HG03439 (cell line): ENCODE results near the gene TIE1.

Experiments
- ATAC-seq: cut with Tn5 transposase; IDR thresholded peaks from one replicate; pipeline ENCODE4 v1.9.1; 2021; ENCODE audit warnings: mild to moderate bottlenecking, moderate library complexity; ENCODE audit not compliant: unreplicated experiment

Gene TIE1

DNA sequence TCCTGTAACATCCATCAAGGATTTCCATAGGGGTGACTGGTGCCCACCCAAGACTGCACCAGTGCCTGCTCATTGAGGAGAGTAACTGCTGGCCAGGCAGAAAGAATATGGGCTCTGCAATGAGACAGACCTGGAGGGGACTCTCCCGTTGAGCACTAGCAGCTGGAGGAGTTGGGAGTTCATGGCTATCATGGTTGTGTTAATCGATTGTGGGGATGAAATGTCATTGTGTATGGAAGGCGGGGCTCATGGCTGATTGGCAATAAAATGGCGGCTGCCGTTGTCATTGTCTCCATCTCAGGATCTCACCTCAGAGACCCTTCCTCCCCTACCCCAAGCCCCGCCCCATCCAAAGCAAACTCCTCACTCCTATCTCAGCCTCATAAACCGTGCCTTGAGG lies 27.1 kb upstream of the TIE1 start:
- no peak for ATAC-seq

- ATAC-seq: no peak
These were observed 26.5 kb upstream of the TIE1 start for GRCh38 chr1:43274125-43274803.

GRCh38 chr1:43274804-43275180 lies 26.0 kb upstream of the TIE1 start:
- no peak for ATAC-seq

- ATAC-seq: no peak
These were observed 24.8 kb upstream of the TIE1 start for GRCh38 chr1:43275826-43276620.

DNA sequence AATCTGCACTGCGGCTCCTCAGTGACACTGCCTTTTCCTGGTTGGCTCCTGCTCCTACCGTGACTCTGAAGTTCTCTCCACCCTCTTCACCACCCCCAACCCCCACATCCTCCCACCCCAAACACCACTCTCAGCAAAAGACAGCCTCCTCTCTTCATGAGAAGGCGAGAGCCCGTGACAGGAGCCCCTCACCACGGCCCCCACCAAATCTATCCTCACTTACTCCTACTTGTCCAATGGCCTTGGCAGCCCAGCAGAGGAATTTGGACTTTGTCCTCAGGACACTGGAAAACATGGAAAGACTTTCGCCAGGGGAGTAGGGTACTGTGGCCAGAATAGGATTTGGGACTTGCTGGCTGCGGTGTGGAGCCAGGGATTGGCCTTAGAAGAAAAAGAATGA lies 24.1 kb upstream of the TIE1 start:
- no peak for ATAC-seq

DNA sequence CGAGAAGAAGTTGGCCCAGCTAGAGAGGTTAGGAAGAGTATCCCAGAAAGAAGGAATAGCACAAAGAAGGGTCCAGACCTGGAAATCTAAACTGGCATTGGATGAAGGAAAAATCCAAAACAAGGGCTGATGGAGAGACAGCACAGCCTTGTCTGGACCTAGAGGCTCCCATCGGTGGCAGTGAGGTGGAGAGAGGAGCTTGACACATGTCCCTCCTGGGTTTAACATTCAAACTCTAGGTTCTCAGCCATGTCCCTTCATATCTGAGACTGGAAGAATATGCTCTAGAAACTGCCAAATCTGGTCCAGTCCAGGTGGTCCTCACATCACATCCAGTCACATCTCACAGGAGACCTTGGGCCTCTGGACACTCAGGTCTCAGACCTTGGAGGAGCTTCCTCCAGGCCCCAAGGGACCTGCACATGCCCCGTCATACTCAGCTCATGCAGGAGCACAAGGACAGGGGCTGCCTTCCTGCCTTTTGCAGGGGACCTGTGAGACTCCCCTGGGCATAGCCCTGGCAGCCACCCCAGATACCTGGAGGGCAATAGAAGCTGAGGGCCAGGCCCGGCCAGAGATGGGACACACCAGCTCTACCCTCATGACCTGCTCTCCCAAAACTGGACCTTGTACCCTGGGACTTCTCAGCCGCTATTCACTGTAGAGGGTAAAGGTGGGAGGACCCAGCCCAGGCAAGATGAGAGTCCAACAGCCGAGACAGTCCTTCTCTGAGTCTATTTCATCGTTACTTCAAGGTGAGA lies 23.5 kb upstream of the TIE1 start:
- no peak for ATAC-seq

GRCh38 chr1:43279161-43279560 lies 21.6 kb upstream of the TIE1 start:
- ATAC-seq: no peak

GRCh38 chr1:43279666-43280065 lies 21.1 kb upstream of the TIE1 start:
- ATAC-seq: no peak

- ATAC-seq: no peak
These were observed 20.1 kb upstream of the TIE1 start for GRCh38 chr1:43280692-43281091.

DNA sequence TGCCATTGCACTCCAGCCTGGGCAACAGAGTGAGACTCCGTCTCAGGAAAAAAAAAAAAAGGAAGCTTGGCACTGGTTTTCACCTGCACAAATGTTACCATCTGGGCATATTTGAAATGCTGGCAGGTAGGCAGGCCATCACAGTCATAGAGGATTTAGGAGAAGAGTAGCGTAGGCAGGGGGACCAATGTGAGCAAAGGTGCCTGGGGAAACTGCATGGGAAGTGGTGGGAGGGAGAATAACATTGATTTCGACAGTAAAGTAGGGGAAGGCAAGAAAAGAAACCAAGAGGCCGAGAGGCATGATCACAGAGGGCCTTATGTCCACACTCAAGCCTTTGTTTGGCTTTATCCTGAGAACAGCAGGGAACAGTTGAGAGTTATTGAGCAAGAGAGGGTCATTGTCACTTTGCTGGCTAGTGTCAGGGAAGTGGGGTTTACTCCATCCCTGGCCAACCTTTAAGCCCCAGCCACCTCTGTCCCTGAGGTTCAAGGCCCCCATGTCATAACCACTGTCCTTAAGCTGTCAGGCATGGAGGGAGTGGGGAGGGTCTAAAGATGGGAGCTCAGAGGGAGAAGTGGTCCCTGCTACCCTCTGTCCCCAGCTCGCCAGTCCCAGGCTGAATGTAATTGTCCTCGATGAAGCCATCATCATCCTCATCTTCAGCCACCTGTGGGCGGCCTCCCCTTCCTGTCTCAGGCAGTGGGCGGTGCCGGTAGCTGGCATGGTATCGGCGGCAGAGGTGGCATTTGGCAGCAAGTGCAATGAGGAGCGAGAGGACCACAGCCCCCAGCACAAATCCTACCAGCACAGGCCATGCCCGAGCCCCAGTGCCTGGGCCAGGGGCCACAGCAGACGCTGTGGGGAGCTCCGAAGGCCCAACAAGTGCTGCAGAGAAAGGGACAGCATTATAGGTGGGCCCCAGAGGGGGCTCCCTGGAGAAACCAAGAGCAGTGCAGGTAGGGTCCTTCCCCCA lies 18.3 kb upstream of the TIE1 start:
- ATAC-seq: no peak

GRCh38 chr1:43284065-43284464 lies 16.7 kb upstream of the TIE1 start:
- ATAC-seq: no peak

GRCh38 chr1:43284546-43285110 lies 16.2 kb upstream of the TIE1 start:
- no peak for ATAC-seq

DNA sequence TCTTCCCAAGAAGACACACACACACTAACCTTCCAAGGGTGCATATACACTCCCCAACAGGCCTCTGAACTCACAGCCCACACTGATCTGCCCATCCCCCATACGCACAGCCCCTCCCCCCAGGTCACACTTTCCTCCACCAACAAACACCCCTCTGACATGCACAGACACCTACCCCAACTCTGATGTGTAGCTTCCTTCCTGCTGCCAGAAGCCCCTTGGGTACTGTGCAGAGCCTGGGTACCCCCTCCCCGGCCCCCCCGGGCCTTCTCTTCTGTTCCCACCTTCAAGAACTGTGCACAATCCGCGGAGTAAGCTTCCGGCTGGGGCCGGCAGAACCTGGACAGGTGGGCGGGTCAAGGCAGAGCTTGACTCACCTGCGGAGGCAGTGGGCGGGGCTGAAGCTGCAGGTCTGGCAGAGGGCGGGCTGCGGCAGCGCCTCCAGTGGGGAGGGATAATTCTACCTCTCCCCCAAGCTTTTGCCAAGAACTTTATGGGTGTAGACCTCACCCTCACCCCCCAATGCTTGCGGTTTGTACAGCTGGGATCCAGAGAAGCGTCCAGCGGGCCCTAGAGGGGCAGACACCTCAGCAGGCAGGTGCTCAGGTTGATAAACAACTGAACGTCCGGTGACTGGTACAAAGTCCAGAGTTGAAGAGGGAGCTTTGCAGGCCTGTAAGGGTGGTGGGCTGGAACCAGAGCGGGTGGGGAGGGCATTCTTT lies 15.4 kb upstream of the TIE1 start, which contains the start of gene C1orf210:
Gene C1orf210 (minus strand): TSS at position 313 of the 722 bp plus-strand sequence. CDS start 2,311 bp downstream, outside the sequence.
- ATAC-seq: no peak

DNA sequence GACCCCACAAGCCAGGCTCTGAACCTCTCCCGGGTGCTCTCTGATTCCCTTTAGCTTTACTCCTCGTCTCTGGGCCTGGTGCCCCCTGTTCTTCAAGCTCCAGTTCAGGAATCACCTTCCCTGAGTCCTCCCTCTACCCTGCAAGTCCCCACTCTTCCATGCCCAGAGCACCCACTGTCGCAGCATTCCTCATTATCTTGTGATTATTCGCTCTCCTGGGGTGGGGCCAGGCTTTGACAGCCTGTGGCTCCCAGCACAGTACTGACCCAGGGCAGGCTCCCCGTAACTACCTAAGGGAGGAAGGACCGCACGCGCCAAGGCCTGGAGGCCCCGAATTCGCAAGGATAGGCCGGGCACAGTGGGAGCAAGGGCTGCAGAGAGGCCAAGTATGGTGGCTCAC lies 14.7 kb upstream of the TIE1 start:
- no peak for ATAC-seq

GRCh38 chr1:43286533-43286932 lies 14.2 kb upstream of the TIE1 start:
- ATAC-seq: no peak

- no peak for ATAC-seq
These were observed 12.6 kb upstream of the TIE1 start for GRCh38 chr1:43288058-43288784.

- ATAC-seq: no peak
These were observed 11.7 kb upstream of the TIE1 start for GRCh38 chr1:43288785-43289706.

- ATAC-seq: no peak
These were observed 8.6 kb upstream of the TIE1 start for GRCh38 chr1:43292216-43292615.
